ENCODE data around the gene CMPK1.

The CMPK1 gene

DNA sequence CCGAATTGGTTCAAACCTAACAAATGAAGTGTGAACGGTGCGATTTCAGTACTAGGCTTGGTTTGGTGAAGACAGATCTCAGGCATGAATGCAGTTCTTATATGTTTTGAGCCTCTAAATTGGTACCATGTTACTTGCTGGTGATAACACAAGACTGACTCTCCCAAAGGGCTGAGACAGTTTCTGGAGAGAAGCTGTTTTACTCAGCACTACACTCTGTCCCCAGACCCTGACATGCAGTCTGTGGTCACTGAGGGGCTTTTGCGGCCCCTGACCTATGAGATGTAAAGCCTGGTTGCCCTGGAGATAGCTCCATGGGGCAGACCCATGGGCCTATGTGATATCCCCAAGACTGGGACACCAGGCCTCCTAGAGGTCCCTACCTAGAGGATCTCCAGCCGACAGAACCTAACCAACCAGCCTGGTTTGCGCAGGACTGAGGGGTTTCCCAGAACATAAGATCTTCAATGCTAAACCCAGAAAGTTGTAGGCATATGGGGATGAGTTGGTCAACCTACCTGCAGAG is 63.1 kb downstream of the CMPK1 start:
- DNase-seq, result no peak

- DNase-seq, result no peak
Measured at GRCh38 chr1:47399138-47399845, 65.7 kb downstream of the CMPK1 start.

DNA sequence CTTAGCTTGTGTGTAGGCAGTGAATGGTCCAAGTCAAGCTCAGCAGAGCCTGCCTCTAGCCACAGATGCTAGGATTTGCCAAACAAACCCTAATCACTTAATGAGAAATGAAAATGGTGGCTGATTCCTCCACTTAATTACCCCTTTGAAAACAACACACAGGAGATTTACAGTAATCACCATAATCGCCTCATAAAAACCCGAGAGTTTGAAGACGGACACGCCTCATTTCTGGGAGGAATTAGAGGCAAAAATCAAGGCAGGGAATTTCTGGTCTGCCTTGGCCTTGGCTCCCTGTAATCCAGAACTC is 66.2 kb downstream of the CMPK1 start:
- DNase-seq, result no peak

- no peak for DNase-seq
Measured at GRCh38 chr1:47401761-47402160, 68.2 kb downstream of the CMPK1 start.

- no peak for DNase-seq
Measured at GRCh38 chr1:47402591-47402990, 69.0 kb downstream of the CMPK1 start.

DNA sequence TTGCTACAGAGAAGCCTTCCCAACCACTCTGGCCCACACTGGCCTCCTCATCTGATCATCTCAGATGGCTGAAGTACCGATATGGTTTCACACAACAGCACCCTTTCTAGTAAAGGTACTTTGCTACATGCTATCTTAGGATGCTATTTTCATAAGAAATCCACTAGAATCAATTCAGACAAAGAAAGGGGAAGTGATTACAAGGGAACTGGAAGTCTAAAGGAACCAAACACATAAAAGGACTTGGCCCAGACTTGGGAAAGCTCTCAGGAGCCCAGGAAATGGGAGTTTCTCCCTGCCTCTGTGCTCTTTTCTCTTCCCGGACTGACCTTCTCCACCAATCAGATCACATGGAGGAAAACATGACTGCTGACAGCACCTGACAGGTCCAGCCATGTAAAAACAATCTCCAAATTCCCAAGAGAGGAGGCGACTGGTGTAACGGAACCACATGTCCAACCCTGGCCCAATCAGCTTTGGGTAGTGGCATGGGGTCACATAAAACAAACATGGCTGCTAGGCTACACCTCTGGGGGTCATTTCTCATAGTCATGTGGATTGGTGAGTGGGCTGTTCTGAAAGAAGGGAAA is 69.8 kb downstream of the CMPK1 start:
- no peak for DNase-seq

GRCh38 chr1:47405697-47406096 is 72.1 kb downstream of the CMPK1 start:
- no peak for DNase-seq

GRCh38 chr1:47406966-47407365 is 73.4 kb downstream of the CMPK1 start:
- DNase-seq, result no peak

DNA sequence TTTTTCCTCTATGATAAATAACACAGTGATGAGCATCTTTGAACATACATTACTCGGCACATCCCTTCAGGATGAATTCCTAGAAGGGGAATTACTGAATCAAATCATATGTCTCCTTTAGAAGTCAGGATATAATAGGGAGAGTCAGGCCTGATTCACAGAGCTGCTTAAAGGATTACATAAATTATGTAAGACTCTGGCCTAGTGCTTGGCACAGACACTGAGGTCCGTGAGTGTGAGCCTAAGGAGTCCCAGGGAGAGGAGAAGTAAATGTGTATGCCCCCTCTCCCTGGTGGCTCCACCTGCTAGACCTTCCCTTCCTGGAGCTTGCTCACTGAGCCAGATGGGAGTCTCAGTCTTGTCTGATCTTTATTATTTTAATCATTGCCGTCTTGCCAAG is 73.9 kb downstream of the CMPK1 start:
- no peak for DNase-seq

DNA sequence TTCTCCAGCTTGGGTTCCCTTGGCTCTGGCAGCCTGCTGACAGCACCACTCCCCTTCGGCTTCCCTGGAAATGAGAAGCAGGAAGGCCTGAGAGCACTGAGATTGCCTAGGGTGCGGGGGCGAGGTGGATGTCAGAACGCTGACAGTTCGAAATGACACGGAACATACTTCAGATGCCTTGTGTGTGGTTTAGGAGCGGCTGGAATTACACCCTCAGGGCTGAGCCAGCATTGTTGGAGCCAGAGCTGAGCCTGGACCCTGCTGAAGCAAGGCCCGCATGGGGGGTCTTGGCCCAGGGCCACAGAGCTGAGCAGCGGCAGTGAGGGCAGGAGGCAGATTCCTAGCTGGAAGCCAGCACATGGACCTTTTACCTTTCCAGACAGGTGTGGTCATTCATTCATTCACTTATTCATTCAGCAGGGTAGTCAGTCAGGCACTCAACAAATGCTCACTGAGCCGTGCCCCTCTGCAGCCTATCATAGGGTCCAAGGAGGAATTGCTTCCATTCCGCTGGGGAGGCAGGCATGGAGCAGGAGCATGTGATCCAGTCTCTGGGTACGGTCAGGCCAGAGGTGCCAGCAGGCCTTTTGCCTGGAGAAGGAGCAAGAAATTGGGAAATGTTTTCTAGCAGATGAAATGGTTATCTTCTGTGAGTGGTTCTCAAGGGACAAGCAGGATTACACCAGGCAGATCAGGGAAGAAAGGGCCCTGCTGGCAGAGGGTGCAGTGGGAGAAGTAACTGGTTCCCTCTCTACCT is 75.9 kb downstream of the CMPK1 start:
- DNase-seq, result no peak

- no peak for DNase-seq
Measured at GRCh38 chr1:47410068-47410455, 76.5 kb downstream of the CMPK1 start.

GRCh38 chr1:47411436-47411835 is 77.8 kb downstream of the CMPK1 start:
- no peak for DNase-seq

GRCh38 chr1:47412437-47412836 is 78.8 kb downstream of the CMPK1 start:
- no peak for DNase-seq

- DNase-seq, result no peak
Measured at GRCh38 chr1:47415728-47416318, 82.2 kb downstream of the CMPK1 start, which contains the start of gene FOXE3. TSS of gene FOXE3 (plus strand) at chr1:47416285. CDS start at chr1:47416316, 31 bp downstream.

DNA sequence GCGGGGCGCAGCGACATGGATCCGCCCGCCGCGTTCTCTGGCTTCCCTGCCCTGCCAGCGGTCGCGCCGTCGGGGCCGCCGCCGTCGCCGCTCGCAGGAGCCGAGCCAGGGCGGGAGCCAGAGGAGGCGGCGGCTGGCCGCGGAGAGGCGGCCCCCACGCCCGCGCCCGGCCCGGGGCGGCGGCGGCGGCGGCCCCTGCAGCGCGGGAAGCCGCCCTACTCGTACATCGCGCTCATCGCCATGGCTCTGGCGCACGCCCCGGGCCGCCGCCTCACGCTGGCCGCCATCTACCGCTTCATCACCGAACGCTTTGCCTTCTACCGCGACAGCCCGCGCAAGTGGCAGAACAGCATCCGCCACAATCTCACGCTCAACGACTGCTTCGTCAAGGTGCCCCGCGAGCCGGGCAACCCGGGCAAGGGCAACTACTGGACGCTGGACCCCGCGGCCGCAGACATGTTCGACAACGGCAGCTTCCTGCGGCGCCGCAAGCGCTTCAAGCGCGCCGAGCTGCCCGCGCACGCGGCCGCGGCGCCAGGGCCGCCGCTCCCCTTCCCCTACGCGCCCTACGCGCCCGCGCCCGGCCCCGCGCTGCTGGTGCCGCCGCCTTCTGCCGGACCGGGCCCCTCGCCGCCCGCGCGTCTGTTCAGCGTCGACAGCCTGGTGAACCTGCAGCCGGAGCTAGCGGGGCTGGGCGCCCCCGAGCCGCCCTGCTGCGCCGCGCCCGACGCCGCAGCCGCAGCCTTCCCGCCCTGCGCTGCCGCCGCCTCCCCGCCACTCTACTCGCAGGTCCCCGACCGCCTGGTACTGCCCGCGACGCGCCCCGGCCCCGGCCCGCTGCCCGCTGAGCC is 83.0 kb downstream of the CMPK1 start:
- no peak for DNase-seq

DNA sequence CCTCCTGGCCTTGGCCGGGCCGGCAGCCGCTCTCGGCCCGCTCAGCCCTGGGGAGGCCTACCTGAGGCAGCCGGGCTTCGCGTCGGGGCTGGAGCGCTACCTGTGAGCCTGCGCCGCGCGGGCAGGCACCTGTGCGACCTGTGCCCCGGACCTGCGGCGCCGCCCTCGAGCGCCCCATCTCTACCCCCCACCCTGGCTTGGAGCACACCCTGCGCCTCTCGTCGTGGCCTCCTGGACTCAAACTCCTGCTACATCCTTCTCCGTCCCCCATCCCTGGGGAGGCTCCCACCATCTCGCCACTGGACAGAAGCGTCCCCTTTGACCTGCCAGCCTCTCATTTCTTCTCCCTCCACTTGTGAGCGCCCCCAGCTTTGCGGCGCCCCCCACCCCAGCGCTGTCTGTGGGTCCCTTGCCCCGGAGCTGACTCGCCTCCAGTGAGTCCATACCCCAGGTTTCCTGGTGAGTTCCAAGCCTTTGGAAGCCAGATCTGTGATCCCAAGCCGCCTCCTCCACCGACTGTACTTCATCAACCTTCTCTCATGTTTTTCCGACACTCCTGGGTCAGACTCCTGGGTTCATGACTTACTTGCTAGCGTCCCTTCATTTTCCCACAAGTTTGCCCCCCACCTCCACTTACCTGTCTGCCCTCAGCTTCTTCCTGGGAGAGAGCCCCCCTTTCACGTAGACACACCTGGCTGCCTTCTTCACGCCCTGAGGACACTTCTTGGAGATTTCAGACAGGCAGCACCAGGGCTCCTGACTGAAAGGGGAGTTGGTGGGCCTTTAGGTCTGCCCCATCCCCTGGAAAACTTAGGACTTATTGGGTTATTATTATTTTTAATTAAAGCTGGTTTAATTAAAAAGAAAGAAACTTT is 83.8 kb downstream of the CMPK1 start:
- no peak for DNase-seq

DNA sequence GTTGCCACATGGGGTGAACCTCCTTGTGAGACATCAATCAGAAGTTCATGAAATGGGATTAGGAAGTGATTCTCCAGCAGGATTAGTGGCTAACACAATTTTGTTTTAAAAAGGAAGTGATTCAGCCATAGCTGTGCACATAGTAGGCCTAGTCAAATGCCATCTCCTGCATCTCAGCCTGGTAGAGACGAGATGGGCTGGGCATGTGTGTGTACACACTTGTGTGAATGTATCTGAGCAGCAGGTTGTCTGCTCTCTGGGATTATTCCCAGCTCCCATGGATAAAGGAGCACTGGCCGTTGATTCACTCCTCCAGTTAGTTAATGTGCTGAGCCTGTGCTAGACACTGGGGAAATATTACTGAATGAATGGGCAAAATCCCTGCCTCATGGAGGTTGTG is 84.5 kb downstream of the CMPK1 start:
- DNase-seq, result no peak

DNA sequence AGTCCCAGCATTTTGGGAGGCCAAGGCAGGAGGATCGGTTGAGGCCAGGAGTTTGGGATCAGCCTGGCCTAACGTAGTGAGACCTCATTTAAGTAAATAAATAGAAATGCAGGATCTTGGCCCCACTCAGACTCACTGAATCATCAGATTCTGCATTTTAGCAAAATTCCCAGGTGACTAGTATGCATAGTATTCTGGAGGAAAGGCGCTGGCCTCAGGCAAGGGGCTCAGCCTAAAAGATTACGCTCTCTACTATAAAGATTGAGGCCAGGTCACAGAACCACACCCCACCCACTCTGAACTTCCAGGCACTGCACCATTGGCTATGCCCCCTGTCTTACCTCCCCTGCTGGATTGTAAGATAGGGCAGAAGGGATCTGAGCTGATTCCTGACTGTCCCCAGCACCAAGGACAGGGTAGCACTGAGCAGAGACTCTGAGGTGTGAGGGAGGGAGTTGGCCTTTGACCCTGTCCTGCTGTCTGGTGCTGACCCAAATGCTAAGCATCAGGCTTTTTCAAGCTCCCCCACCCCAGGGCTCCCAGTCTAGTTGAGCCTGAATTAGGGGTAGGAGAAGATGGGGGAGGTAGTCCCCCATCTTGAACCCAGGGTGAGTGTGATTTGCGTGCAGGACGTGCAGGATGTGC is 85.2 kb downstream of the CMPK1 start:
- no peak for DNase-seq

DNA sequence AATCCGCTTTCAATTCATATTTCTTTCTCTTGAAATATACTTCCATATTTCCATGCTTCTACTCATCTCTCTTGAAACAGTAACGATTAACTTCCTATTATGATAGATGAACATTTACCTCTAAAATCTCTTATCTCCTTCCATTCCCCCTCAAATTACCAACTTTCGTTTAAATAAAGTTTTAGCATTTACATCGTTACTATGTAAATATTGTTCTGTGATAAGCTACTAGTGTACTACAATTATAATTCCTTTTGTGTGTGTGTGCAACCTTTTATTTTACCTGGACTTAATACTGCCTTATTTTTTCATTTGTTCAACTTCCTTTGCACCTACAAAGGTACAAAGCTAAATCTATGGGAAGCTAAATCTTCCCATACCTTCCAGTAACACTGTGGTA is 87.0 kb downstream of the CMPK1 start:
- no peak for DNase-seq

DNA sequence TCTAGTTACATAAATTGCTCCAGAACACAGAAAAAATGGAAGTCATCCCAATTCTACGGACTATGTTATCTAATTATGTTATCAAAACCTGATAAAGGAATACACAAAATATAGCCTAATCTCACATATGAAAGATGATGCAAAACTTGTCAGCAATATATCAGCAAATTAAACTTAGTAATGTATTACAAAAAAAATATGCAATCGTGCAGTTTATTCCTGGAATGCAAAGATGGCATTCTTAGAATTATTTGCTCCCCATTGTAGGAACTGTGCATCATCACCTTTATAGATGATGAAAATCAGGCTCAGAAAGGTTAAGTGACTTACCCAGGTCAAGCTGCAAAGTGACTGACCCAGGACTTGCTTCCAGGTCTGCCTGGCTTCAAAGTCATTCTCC is 90.3 kb downstream of the CMPK1 start:
- no peak for DNase-seq

DNA sequence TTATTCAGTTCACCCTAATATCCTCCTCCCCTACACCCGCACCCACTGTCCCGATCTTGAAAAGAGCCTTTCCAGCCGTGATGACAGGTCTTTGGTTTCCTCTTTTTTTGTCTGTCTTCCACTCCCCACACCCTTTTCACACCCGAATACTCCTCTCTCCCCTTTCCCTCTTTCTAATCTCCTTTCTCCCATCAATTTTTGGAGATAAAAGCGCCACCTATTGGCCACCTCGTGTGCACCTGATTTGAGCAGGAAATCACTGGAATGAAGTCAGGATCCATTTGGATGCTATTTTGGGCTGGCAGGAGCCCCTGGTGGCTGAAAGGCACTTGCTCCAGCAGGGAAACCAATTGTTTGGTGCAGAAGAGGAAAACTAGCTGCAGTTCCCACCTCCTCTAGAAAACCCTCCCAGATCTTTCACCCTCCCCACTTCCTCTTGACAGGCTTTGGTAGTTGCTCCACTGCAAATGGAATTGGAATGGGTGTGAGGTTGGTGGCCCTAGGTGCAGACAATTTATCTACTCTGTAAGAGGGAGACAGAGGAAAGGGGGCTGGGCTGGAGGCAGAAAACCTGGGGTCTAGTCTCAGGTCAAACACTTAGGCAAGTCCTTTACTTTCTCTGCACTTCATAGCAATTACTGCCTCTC is 90.9 kb downstream of the CMPK1 start:
- DNase-seq, result peak; percentile 41 to 72 (median 47)
